GM19238 (cell line): Measurements from ENCODE around the gene REEP1.

Experiments
- DNase-seq: peaks from one replicate; pipeline ENCODE4 v3.0.0; 2011; ENCODE audit warnings: low spot score; ENCODE audit not compliant: insufficient read length

REEP1 gene

DNA sequence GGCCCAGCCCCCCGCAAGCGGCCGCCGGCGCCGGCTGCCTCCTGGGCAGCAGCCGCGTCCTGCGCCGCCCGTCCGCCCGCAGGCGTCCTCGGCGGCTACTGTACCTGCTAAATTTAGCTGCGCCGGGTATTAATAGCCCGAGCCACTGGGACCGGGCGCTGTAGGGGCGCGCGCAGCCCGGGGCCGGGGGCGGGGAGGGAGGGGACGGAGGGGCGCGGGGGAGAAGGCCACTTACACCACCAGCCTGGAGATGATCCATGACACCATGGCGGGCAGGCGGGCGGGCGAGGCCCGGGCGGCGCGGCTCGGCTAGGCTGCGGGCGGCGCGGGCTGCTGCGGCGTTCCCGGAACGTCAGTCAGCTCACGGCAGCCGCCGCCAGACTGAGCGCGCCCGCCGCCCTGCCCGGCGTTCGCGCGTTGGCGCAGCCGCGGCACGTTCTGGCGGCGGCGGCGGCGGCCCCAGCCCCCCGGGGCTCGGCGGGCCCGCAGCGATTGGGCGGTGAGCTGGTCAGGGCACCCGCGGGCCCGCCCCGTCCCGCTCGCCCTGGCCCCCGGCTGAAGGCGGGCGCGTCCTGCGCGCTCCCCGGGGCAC lies at the start of gene REEP1:
REEP1 (minus strand) TSS at position 383 of the 592 bp plus-strand sequence; CDS start at position 267, 116 bp downstream.
- no peak for DNase-seq

DNA sequence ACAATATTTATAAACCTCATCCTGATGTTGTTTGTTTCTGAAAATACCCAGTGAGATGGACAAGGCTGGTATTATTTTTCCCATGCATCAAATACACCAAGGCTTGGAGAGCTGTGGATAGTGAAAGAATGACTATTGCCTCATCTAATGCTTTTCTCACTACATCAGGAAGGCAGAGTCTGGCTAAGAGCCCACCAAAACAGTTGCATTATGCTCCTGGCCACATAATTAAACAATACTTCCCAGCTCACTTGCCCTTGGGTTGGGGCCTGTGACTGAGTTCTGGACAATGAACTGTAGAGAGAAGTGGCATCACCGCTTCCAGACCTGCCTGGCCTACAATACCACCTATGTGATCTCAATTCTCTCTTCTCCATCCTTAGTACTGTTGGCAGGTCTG lies 46.4 kb upstream of the REEP1 start:
- DNase-seq = no peak

DNA sequence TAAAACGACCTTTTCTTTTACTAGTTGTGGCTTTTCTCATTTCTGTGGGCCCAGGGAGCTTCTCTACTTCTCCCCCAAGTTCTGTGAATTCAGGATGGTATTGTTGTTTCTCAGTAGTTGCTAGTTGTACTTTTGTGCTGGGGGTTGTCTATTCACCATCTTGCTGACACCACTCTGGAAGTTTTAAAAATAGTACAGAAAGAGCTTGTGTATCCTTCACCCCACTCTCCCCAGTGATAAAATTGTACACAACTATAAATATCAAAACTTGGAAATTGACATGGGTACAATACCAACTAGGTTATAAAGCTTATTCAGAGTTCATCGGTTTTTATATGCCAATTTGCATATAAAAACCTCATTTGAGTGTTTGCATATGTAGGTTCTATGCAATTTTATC lies 45.3 kb upstream of the REEP1 start:
- no peak for DNase-seq

GRCh38 chr2:86382108-86382507 lies 44.7 kb upstream of the REEP1 start:
- DNase-seq = no peak

- DNase-seq = no peak
Observed at GRCh38 chr2:86378469-86378868, 41.0 kb upstream of the REEP1 start.

DNA sequence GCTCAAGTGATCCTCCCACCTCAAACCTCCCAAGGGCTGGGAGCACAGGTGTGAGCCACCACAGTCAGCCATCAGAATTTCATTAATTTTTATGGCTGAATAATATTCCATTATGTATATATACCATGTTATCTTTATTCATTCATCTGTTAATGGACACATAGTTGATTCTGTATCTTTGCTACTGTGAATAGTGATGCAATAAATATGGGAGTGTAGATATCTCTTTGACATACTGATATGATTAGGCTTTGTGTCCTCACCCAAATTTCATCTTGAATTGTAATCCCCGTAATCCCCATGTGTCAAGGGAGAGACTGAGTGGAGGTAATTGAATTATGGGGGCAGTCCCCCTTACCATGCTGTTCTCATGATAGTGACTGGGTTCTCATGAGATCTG lies 38.2 kb upstream of the REEP1 start:
- DNase-seq = no peak

DNA sequence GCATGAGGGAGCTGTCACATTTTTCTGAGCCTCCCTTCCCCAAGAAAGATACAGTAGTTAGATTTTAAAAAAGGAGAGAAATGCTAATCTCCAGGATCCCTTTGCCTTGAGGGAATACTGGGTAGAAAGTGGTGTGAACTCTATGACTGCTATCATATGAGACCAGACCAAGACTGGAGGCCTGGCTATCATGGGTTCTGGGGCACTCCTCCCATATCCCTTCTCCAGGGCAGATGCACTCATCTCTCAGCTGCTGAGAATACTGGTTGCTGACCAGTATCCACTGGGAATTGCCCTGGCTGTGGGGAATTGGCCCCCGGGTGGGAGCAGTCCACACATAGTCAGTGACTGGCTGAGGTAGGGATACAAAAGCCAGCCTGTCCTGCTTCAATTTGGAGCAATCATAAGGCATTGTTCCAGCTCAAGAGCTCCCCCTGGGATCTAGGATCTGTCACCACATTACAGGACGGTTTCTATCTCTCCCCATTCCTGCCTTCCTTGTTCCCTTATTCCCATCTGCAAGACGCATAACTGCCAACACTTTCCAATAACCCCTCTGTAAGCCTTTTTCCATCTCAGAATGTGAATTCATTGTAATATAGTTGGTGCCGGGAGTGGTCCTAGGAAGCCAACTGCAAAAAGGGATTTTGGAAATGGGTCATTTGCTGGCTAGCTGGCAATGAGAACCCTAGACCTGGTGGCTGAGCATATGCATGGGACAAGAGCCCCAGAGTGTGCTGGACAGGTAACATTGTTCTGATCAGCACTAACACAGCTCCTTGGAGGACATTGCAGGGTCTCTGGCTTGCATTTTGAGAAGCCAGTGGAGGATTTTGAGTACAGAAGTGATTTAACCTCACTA lies 35.4 kb upstream of the REEP1 start:
- DNase-seq = no peak

- no peak for DNase-seq
Observed at GRCh38 chr2:86372133-86372532, 34.7 kb upstream of the REEP1 start.

DNA sequence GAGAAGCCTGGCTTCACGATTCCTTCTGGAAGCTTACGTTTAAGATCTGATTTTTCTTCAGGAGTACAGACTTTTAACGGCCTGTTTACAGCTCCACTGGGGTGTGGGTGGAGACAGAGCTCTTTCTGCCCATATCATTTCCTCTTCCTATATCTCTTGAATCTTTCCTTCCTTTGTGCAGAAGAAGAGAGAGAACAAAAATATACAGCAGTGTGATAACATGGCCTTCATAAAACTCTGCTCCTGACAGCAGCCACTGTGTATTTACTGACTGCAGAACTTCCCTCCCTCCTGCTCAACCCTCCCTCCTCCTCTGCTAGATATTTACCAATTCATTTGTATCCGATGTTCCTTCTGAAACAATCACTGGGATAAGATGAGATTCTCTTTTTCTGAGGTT lies 34.1 kb upstream of the REEP1 start:
- DNase-seq = no peak

DNA sequence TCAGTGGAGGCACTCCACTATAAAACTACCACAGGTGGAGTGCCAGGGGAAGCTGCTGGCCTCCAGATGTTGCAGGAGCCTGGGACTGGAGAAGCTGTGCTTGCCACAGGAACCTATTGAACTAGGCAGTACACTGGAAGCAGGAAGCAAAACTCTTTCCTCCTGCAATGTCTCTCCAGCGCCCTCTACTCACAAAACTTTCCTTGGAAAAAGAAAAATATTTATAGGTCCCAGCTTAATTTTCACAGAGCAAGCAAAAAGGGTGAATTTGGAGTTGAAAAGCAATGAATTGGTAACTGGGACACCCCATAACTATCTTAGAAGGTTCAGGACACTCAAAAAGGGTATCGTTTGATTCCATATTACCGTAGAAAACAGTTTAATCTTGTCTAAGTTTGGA lies 33.2 kb upstream of the REEP1 start:
- no peak for DNase-seq

DNA sequence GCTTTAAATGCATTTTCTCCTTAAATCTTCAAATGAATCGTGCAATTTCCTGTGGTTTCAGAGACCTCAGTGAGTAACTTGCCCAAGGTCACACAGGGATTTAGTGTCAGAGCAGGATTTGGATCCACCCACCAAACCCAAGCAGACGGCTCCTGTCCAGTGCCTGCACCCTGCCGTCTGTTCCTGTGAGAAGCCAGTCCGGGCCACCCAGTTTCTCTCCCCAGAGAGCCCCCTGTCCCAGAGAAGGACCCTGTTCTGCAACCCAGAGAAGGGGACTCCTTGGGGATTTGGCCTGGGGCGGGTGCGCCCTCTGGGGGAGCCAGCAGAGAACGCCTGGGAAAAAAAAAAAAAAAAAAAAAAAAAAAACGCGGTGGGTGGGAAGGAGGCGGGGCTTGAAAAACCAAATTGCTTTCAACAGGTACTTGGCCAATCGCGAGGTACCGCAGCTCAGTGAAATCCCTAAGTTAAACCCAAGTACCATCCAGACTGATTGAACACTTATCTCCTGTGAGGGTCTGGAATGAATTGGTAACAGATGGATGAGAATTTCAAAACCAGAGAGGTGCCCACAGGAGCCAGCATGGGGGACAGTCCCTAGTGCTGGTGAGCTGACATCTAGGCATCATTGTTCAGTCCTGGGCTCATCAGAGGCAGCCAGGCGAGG lies 30.9 kb upstream of the REEP1 start:
- peak; percentile 38 for DNase-seq

DNA sequence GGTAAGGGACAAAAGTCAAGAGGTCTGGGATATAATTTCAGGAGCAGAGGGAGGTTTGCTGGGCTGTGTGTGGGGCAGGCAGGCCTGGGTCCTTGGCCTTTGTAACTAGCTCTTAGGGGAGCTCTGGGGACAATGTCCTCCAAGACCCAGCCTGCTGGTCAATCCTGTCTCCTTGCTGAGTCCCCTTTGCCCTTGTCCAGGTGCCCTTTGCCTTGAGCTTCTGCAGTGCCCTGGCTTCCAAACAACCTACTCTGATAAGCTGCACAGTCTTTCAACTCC lies 30.0 kb upstream of the REEP1 start:
- DNase-seq = no peak

DNA sequence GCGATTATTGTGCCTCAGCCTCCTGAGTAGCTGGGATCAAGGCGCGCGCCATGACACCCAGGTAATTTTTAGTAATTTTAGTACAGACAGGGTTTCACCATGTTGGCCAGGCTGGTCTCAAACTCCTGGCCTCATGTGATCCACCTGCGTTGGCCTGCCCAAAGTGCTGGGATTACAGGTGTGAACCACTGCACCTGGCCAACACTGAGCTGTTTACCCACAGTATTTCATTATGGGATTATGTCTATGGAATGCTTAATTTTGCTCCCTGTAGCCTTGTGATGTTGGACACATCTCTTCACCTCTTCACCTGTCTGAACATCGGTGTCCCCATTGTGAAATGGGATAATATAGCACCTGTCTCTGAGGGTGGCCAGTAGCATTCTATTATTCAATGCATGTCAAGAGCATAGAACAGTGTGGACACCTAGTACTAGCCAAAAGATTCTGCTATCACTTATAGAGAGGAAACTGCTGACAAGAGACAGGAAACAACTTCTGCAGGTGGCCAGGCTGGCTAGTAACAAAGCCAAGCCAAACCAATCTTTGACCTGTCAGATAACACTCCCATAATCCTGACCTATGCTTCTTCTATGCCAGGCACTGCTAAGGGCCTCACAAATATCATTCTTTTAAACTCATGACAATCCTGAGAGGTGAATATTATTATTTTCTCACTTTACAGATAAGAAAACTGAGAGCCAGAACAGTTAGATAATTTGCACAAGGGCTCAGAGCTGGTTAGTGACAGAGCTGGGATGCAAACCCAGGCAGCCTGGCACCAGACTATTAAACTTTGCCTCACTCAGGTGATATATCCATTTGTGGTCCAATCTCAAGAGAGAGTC lies 29.4 kb upstream of the REEP1 start:
- DNase-seq = no peak

DNA sequence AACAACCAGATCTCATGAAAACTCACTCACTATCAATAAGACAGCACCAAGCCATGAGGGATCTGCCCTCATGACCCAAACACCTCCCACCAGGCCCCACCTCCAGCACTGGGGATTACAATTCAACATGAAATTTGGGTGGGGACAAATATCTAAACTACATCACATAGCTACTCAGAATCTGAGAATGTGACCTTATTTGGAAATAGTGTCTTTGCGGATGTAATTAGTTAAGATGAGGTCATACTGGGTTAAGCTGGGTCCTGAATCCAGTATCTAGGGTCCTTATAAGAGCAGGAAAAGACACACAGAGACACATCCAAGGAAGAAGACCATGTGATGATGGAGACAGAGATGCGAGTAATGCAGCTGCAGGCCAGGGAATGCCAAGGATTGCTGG lies 27.5 kb upstream of the REEP1 start:
- no peak for DNase-seq

DNA sequence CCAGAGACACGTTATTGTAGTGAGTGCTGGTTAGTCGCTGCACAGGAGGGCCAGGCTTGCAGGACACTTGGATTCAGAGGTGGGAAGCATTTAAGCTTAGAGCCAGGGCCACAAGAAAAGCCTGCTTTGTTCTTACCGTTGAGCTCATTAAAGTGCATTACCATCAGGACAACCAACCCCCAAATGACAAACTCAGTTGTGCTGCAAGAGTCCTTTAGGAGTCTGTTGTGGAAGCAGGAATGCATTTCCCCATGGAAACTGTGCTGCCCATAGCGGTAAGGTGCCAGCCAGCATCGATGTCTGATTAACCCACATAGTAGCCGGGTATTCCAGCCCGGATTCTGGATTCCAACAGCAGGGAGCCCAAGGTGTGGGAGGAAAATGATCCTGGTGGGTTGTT lies 23.4 kb upstream of the REEP1 start:
- DNase-seq = no peak

- no peak for DNase-seq
Observed at GRCh38 chr2:86358957-86359356, 21.5 kb upstream of the REEP1 start.

- no peak for DNase-seq
Observed at GRCh38 chr2:86357392-86357963, 20.1 kb upstream of the REEP1 start.

DNA sequence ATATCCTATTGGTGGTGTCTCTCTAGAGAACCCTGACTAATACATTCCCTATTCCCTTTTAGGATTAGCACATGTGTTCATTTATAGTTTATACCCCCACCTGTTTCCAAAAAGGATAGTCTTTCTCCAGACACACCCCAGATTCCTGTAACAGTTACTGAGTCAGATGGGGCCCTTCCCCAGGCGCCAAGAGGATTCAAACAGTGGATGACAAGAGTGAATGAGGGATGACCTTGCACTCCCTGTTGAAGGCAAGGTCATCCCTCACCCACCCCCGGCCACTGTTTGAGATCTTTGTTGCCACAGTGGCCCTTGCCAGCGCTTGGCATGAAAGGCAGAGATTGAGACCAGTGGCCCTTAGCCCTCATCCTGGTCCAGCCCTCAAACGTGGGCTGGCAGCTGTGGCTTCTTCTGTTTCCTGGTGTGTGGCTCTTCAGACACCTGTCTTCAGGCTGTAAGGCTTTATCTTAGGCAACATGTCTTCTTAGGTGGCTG lies 15.3 kb upstream of the REEP1 start:
- no peak for DNase-seq

DNA sequence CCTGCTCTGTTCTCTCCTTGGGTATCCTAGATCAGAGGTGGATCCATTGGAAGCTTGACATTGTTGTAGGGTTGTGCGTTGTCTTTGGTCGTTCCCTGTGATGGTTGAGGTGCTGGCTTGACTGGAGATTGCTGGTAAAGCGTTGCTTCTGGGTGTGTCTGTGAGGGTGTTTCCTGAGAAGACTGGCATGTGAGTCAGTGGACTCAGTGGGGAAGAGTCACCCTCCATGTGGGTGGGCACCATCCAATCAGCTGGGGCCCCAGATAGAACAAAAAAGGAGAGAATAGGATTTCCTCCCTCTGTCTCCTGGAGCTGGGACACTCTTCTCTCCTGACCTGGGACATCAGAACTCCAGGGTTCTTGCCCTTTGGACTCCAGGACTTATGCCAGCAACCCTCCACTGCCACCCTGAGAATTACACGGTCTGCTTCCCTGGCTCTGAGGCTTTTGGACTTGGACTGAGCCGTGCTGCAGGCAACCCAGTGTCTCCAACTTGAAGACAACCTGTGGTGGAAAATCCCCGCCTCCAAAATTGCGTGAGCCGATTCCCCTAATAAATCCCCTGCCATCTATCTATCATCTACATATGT lies 14.8 kb upstream of the REEP1 start:
- no peak for DNase-seq

DNA sequence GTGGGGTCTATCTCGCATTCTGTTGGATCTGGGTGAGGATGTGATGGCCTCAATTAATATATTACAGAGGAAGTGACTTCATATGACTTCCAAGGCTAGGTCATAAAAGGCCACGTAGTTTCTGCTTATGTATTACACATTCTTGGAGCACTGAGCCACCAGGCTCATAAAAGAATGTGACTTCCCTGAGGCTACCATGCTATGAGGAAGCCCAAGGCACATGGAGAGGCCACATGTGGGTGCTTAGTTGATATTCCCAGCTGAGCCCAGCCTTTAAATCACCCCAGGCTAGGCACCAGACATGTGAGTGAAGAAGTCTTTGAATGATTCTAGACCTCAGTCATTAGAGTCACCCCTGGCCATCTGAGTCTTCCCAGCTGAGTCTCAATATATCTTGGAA lies 13.3 kb upstream of the REEP1 start:
- no peak for DNase-seq

- DNase-seq = no peak
Observed at GRCh38 chr2:86347401-86347800, 10.0 kb upstream of the REEP1 start.
